ENCODE data around the gene SLC45A3. TPM values are rescaled to one million over a fixed set of nuclear protein-coding genes. Genes with fewer than 3 reads are reported as not detected.
A peak's percentile ranks its signal among the peaks of the same experiment; 100 is the strongest.

The SLC45A3 gene
- total RNA-seq, 4 donors from 2014 or later = 1.2 to 3.1 (median 1.4) TPM

DNA sequence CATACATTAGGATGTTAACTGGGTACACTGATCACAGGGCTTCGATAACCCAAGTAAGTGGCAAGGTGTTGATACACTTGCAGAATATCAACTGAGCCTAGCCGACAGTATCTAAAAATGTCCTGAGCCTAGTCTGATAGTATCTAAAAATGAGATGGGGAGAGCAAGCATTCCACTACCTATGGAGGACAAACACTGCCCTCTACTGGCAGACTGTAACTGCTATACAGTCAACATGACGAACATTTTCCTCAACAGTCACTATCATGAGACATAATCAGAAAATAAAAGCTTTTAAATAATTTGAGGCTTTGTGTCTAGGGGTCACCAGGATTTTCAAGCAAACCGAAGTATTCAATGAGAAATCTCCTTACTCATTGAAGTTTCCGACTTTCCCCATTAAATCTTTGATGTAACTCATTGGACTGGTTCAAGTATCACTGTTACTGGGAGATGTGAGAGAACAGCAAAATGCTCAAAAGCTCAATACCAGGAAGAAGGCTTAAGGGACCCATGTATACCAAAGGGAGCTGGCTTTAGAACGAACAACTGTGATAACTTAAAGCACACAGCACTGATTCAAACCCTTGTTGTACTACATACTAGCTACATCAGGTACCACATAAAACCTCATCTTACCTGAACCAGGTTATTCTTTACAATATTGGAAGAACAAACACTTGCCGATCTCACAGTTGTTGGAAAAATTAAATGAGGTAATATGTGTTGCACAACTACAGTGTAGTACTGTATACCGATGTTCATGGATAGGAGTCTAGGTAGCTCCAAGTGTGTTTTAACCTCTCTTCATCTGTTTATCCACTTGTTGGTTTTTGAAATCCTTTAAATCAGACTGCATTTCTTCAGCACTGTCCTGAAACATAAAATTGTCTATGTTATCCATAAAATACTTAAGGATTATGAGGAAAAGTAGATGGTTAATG, 31.1 kb upstream of the SLC45A3 start:
- H3K4me3 ChIP-seq = no peak overlapping the region
- no peak overlapping the region for H3K27ac ChIP-seq
- no peaks in the 10 kb centered on the region for H3K9me3 ChIP-seq
- H3K27me3 ChIP-seq = no peaks in the 10 kb centered on the region
- TF ChIP-seq, protein P1, sequence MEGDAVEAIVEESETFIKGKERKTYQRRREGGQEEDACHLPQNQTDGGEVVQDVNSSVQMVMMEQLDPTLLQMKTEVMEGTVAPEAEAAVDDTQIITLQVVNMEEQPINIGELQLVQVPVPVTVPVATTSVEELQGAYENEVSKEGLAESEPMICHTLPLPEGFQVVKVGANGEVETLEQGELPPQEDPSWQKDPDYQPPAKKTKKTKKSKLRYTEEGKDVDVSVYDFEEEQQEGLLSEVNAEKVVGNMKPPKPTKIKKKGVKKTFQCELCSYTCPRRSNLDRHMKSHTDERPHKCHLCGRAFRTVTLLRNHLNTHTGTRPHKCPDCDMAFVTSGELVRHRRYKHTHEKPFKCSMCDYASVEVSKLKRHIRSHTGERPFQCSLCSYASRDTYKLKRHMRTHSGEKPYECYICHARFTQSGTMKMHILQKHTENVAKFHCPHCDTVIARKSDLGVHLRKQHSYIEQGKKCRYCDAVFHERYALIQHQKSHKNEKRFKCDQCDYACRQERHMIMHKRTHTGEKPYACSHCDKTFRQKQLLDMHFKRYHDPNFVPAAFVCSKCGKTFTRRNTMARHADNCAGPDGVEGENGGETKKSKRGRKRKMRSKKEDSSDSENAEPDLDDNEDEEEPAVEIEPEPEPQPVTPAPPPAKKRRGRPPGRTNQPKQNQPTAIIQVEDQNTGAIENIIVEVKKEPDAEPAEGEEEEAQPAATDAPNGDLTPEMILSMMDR (IDR thresholded peaks at IDR 0.05) = peak; percentile 77 to 89 (median 84)
- TF ChIP-seq POLR2A (IDR thresholded peaks at IDR 0.05) = no peak
- intact Hi-C loops (cut with DNase I) = no loop called here
- H3K4me1 ChIP-seq = peaks cover 0 to 9% (median 0%) of the 10 kb centered on the region in 3 donors
- WGBS, 2 donors = 34 to 44% methylated on average over 8 of the region's 8 CpGs
- H3K36me3 ChIP-seq = peaks cover 0 to 30% (median 0%) of the 10 kb centered on the region in 3 donors
- no peak for DNase-seq

DNA sequence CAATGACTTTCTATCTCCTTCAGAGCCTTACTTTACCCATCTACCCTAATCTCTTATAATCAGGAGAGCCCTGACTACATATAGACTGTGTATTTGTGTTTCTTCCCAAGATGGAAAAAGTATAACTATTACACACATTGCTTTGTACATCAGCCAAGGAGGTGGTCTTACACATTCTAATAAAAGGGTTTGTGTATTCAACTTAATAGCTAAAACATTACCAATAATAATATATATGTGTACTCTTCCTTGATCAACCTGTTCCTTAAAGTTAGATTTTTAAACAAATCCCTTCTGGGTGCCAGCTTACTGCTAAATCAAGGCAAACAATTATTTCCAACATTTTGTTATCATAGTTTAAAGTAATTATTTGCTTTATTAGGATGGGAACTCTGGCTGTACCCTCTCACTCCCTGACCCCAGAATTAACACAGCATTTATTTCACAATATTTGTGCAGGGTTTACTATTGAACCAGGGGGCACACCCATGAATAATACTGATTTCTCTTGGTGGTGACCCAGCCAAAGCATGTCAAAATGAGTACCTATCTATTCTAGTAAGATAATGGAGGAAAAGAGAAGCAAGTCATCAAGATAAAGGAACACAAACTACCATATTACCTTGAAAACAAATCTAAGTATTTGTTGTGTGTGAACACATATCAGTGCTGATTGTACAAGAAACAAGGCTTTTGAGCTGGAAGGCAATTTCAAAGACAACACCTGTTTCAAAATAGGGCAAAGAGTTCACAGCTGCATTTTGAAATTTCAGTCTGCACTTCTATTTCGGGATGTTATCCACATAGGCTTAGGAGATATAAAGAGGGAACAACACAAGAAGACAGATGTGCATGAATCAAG, 30.1 kb upstream of the SLC45A3 start:
- intact Hi-C loops (cut with DNase I) = no loop called here
- DNase-seq = no peak
- Histone ChIP-seq H3K9me3 (no peaks in the 10 kb centered on the region), H3K27ac (no peak overlapping the region), H3K27me3 (no peaks in the 10 kb centered on the region), H3K4me1 (peaks cover 0 to 9% (median 1%) of the 10 kb centered on the region in 3 donors), H3K4me3 (no peak overlapping the region), H3K36me3 (peaks cover 0 to 21% (median 0%) of the 10 kb centered on the region in 3 donors)
- no peak for TF ChIP-seq POLR2A (IDR thresholded peaks at IDR 0.05)
- TF ChIP-seq, protein P1 (IDR thresholded peaks at IDR 0.05) = no peak
- WGBS, 2 donors = 52 to 61% methylated on average over 1 of the region's 1 CpG

DNA sequence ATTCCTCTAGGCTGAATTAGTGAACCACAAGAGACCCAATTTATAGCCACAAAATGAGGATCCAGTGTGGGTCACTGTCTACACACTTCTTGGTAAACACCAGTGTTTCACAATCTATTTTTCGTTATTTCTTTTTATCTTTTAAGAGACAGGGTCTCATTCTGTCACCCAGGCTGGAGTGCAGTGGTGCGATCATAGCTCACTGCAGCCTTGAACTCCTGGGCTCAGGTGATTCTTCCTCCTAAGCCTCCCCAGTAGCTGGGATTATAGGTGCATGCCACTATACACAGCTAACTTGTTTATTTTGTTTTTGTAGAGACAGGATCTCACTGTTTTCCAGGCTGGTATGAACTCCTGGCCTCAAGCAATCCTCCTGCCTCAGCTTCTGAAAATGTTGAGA, 29.3 kb upstream of the SLC45A3 start:
- H3K36me3 ChIP-seq = peaks cover 0 to 13% (median 0%) of the 10 kb centered on the region in 3 donors
- DNase-seq = no peak
- TF ChIP-seq, protein P1 (IDR thresholded peaks at IDR 0.05) = no peak
- TF ChIP-seq POLR2A (IDR thresholded peaks at IDR 0.05) = no peak
- WGBS, 2 donors = 84 to 87% methylated on average over 2 of the region's 2 CpGs
- intact Hi-C loops (cut with DNase I) = no loop called here
- H3K4me3 ChIP-seq = no peak overlapping the region
- H3K27ac ChIP-seq = no peak overlapping the region
- H3K27me3 ChIP-seq = no peaks in the 10 kb centered on the region
- peaks cover 0 to 11% (median 3%) of the 10 kb centered on the region in 3 donors for H3K4me1 ChIP-seq
- no peaks in the 10 kb centered on the region for H3K9me3 ChIP-seq

DNA sequence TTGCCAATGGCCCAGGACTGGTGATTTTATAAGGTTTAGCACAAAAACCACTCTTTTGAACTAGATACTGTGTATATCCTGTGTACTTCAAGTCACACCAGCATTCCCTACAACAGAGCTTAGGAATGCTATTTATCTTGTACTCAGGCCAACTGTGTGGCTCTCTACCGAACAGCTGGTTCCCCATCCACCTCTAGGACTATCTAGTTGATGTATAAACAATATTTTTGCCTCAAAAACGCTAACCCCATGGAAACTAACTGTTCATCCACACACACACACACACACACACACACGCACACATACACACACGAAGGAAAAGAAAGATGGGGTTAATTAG, 28.7 kb upstream of the SLC45A3 start:
- WGBS, 2 donors = 54 to 58% methylated on average over 4 of the region's 4 CpGs
- Histone ChIP-seq H3K9me3 (no peaks in the 10 kb centered on the region), H3K4me1 (peaks cover 0 to 14% (median 3%) of the 10 kb centered on the region in 3 donors), H3K36me3 (peaks cover 0 to 12% (median 0%) of the 10 kb centered on the region in 3 donors), H3K27ac (no peak overlapping the region), H3K27me3 (no peaks in the 10 kb centered on the region), H3K4me3 (no peak overlapping the region)
- intact Hi-C loops (cut with DNase I) = no loop called here
- DNase-seq = no peak
- TF ChIP-seq, protein P1 (IDR thresholded peaks at IDR 0.05) = no peak
- TF ChIP-seq POLR2A (IDR thresholded peaks at IDR 0.05) = no peak

All from esophagus squamous epithelium (tissue), 5 donors.